Adrenal gland (tissue), 12 donors: ENCODE measurements around the gene RLF. TPM values are rescaled to one million over a fixed set of nuclear protein-coding genes. Genes with fewer than 3 reads are reported as not detected.

ENCODE experiments used
- DNase-seq, 7 donors: peaks; one replicate each; pipeline ENCODE4 v3.0.0-alpha.2; 2019 to 2020
- H3K27ac ChIP-seq, 5 donors: fragments of 200-600 bp; sonication (generic) in 4 of 5; 1 replicate in 3 of 5; 2 replicates in 2 of 5; pipeline versions ENCODE4 v1.5.1 to v1.8.0; 2016 to 2020; ENCODE audit warnings: mild to moderate bottlenecking in 1 of 5
- H3K27me3 ChIP-seq: fragments of 200-600 bp; 2 replicates; pipeline ENCODE4 v1.8.0; 2021
- H3K36me3 ChIP-seq, 2 donors: fragments of 200-600 bp; replicated peaks in 1 of 2; 1 replicate in 1 of 2; 2 replicates in 1 of 2; pipeline versions ENCODE4 v1.5.1 to v1.8.0; 2018 to 2022
- H3K4me1 ChIP-seq, 2 donors: fragments of 200-600 bp; replicated peaks in 1 of 2; 1 replicate in 1 of 2; 2 replicates in 1 of 2; pipeline versions ENCODE4 v1.5.1 to v1.8.0; 2018 to 2021
- H3K4me3 ChIP-seq, 4 donors: fragments of 200-600 bp; sonication (generic) in 3 of 4; one replicate each; pipeline ENCODE4 v1.5.1; 2016 to 2018
- H3K9me3 ChIP-seq, 3 donors: fragments of 200-600 bp; sonication (generic) in 1 of 3; replicated peaks in 1 of 3; 1 replicate in 2 of 3; 2 replicates in 1 of 3; pipeline versions ENCODE4 v1.5.1 to v1.8.0; 2016 to 2021
- CTCF ChIP-seq, 6 experiments: fragments of 450-650 bp in 4 of 6; fragments of 200-600 bp in 2 of 6; sonication (generic) in 1 of 6; IDR thresholded peaks; 1 replicate in 5 of 6; 2 replicates in 1 of 6; pipeline versions ENCODE4 v1.5.1 to v1.8.0; 2016 to 2021; ENCODE audit warnings: antibody characterized with exemption in 6 of 6, mild to moderate bottlenecking in 2 of 6, moderate library complexity in 1 of 6
- POLR2A ChIP-seq, 2 donors: fragments of 450-650 bp; IDR thresholded peaks; one replicate each; pipeline ENCODE4 v1.6.1; 2017; ENCODE audit warnings: antibody characterized with exemption in 2 of 2, mild to moderate bottlenecking in 2 of 2, moderate library complexity in 1 of 2
- WGBS, 4 donors: extraction: QIAGEN DNeasy Blood & Tissue Kit in 2 of 4; methylation state at CpG; one replicate each; pipeline versions ENCODE4 v1.1.5 to v1.1.7; 2013 to 2017; 5-methylcytosine and 5-hydroxymethylcytosine counted together
- intact Hi-C, 2 donors: fragments of 100-400 bp; cut with DNase I; formaldehyde crosslinking; loops; one replicate each; pipeline versions ENCODE4 v1.14.1 to v1.15.0; 2022 to 2023
- polyA plus RNA-seq, 3 donors: library from polyadenylated mRNA; stranded (reverse); fragments of 200-250 nt in 2 of 3; fragments of 350-450 nt in 1 of 3; fragmentation: Illumina TruSeq in 1 of 3; extraction: RNeasy Lipid Tissue Mini Kit (QIAGEN cat#74804) in 1 of 3; gene quantifications; one replicate each; pipeline ENCODE4 v1.2.3, GENCODE V29; 2013 to 2014
- total RNA-seq, 9 donors: library from RNA; depleted of rRNA in 4 of 9; stranded (reverse); fragments of >200 nt in 4 of 9; fragments of 120-200 nt in 1 of 9; fragmentation: NEBNext Ultra II Directional in 1 of 9; extraction: Animal tissue kit (Norgen Biotek cat#: 25700) in 1 of 9; gene quantifications; one replicate each; pipeline versions ENCODE4 v1.1.0 to v1.2.4, GENCODE V29; 2013 to 2023
- donor health status: healthy with polysubstance abuse.
- donor health status: Bipolar disorder and iron deficiency.
- donor health status: DM: yes; HTN: yes; CAD: no.
- donor health status: DM: no; HTN: no; CAD: no.
- donor health status: DM: no; HTN: no; CAD: no.
- donor health status: DM: yes; HTN: yes; CAD: no.

The RLF gene
- total and polyA plus RNA-seq, 12 donors, result 3.7 to 18.8 (median 11.3) TPM

GRCh38 chr1:40266786-40267535, 105.8 kb downstream of the RLF start:
- Histone ChIP-seq H3K9me3 (no peaks in the 10 kb centered on the region), H3K36me3 (peaks cover 0 to 56% of the 10 kb centered on the region in 2 donors), H3K4me1 (peaks cover 17 to 34% of the 10 kb centered on the region in 2 donors), H3K27me3 (no peaks in the 10 kb centered on the region), H3K27ac (peak overlapping the region in 4 of 5 donors; percentile 42 to 86 (median 52)), H3K4me3 (no peak overlapping the region)
- TF ChIP-seq CTCF (IDR thresholded peaks at IDR 0.05), result no peak
- no peak for TF ChIP-seq POLR2A (IDR thresholded peaks at IDR 0.05)
- 91 to 95% (median 94%) methylated on average over 6 of the region's 6 CpGs for WGBS, 4 donors
- no peak for DNase-seq
- intact Hi-C loops, result no loop called here

GRCh38 chr1:40267767-40268187, 106.6 kb downstream of the RLF start:
- 23 to 48% (median 33%) methylated on average over 2 of the region's 2 CpGs for WGBS, 4 donors
- DNase-seq, result peak in 5 of 7 donors; percentile 28 to 57 (median 48)
- intact Hi-C loops, result no loop called here
- no peaks in the 10 kb centered on the region for H3K27me3 ChIP-seq
- peaks cover 17 to 31% of the 10 kb centered on the region in 2 donors for H3K4me1 ChIP-seq
- TF ChIP-seq POLR2A (IDR thresholded peaks at IDR 0.05), result no peak
- no peak for TF ChIP-seq CTCF (IDR thresholded peaks at IDR 0.05)
- H3K36me3 ChIP-seq, result peaks cover 0 to 48% of the 10 kb centered on the region in 2 donors
- no peak overlapping the region for H3K4me3 ChIP-seq
- no peaks in the 10 kb centered on the region for H3K9me3 ChIP-seq
- peak overlapping the region in 4 of 5 donors; percentile 42 to 86 (median 52) for H3K27ac ChIP-seq

- Histone ChIP-seq H3K9me3 (no peaks in the 10 kb centered on the region), H3K27me3 (no peaks in the 10 kb centered on the region), H3K4me3 (no peak overlapping the region), H3K27ac (peak overlapping the region in 2 of 5 donors; percentile 65 to 86), H3K36me3 (peaks cover 0 to 43% of the 10 kb centered on the region in 2 donors), H3K4me1 (peaks cover 17 to 27% of the 10 kb centered on the region in 2 donors)
- intact Hi-C loops, result no loop called here
- DNase-seq, result no peak
- TF ChIP-seq CTCF (IDR thresholded peaks at IDR 0.05) (no peak), POLR2A (IDR thresholded peaks at IDR 0.05) (no peak)
Measured at GRCh38 chr1:40268211-40268610, 107.0 kb downstream of the RLF start.

- peaks cover 17 to 21% of the 10 kb centered on the region in 2 donors for H3K4me1 ChIP-seq
- peaks cover 0 to 39% of the 10 kb centered on the region in 2 donors for H3K36me3 ChIP-seq
- DNase-seq, result peak in 1 of 7 donors; percentile 9
- WGBS, 4 donors, result 43 to 75% (median 65%) methylated on average over 3 of the region's 3 CpGs
- H3K27ac ChIP-seq, result peak overlapping the region in 1 of 5 donors; percentile 1
- TF ChIP-seq CTCF (IDR thresholded peaks at IDR 0.05) (no peak), POLR2A (IDR thresholded peaks at IDR 0.05) (no peak)
- no peaks in the 10 kb centered on the region for H3K9me3 ChIP-seq
- intact Hi-C loops, result no loop called here
- H3K27me3 ChIP-seq, result no peaks in the 10 kb centered on the region
- H3K4me3 ChIP-seq, result no peak overlapping the region
Measured at GRCh38 chr1:40270152-40270834, 109.1 kb downstream of the RLF start.
